GM04503 (cell line): ENCODE measurements around the gene FRG1.
"Not testable (repeated sequence)": the region's sequence is repeated elsewhere in the genome, so short reads cannot be mapped to it uniquely, and the experiment has no call there.

Experiments used
- DNase-seq: peaks from one replicate; pipeline ENCODE4 v3.0.0-alpha.2; 2012; ENCODE audit warnings: low read depth

The FRG1 gene

GRCh38 chr4:189940178-189941004 lies at the start of gene FRG1:
Gene FRG1, plus strand, starts transcription at chr4:189940872. Its CDS starts 138 bp downstream, at chr4:189941010.
- DNase-seq, result peak; percentile 58

- DNase-seq, result no peak
Observed at GRCh38 chr4:189897667-189898066, 43.0 kb upstream of the FRG1 start.

GRCh38 chr4:189899481-189900015 lies 41.1 kb upstream of the FRG1 start:
- not testable (repeated sequence) for DNase-seq

- peak; percentile 10 for DNase-seq
Observed at GRCh38 chr4:189904420-189905027, 36.1 kb upstream of the FRG1 start.

GRCh38 chr4:189912170-189912569 lies 28.5 kb upstream of the FRG1 start:
- no peak for DNase-seq

GRCh38 chr4:189917161-189917891 lies 23.3 kb upstream of the FRG1 start:
- DNase-seq, result no peak

- DNase-seq, result no peak
Observed at GRCh38 chr4:189921058-189921457, 19.6 kb upstream of the FRG1 start.

GRCh38 chr4:189926742-189927141 lies 13.9 kb upstream of the FRG1 start:
- not testable (repeated sequence) for DNase-seq

- no peak for DNase-seq
Observed at GRCh38 chr4:189941005-189941450, 356 bp downstream of the FRG1 start.

- not testable (repeated sequence) for DNase-seq
Observed at GRCh38 chr4:189942412-189942811, 1.7 kb downstream of the FRG1 start.

GRCh38 chr4:189944077-189944476 lies 3.4 kb downstream of the FRG1 start:
- DNase-seq, result not testable (repeated sequence)

- DNase-seq, result not testable (repeated sequence)
Observed at GRCh38 chr4:189946906-189947305, 6.2 kb downstream of the FRG1 start.

- not testable (repeated sequence) for DNase-seq
Observed at GRCh38 chr4:189948486-189948885, 7.8 kb downstream of the FRG1 start.

GRCh38 chr4:189969291-189969690 lies 28.6 kb downstream of the FRG1 start:
- not testable (repeated sequence) for DNase-seq

GRCh38 chr4:189973646-189974045 lies 33.0 kb downstream of the FRG1 start:
- no peak for DNase-seq

- no peak for DNase-seq
Observed at GRCh38 chr4:189974056-189974455, 33.4 kb downstream of the FRG1 start.

GRCh38 chr4:189979196-189980047 lies 38.8 kb downstream of the FRG1 start:
- no peak for DNase-seq

GRCh38 chr4:189980292-189980691 lies 39.6 kb downstream of the FRG1 start:
- not testable (repeated sequence) for DNase-seq

GRCh38 chr4:189981970-189982369 lies 41.3 kb downstream of the FRG1 start:
- DNase-seq, result no peak

GRCh38 chr4:189983916-189984526 lies 43.3 kb downstream of the FRG1 start:
- not testable (repeated sequence) for DNase-seq

GRCh38 chr4:189984661-189985060 lies 44.0 kb downstream of the FRG1 start:
- DNase-seq, result not testable (repeated sequence)
